ENCODE measurements around the gene GOLGA8S. TPM values are rescaled to one million over a fixed set of nuclear protein-coding genes. Genes with fewer than 3 reads are reported as not detected.
A peak's percentile ranks its signal among the peaks of the same experiment; 100 is the strongest.
"Not testable (repeated sequence)": the region's sequence is repeated elsewhere in the genome, so short reads cannot be mapped to it uniquely, and the experiment has no call there.

The GOLGA8S gene
- total RNA-seq, 1 donor from 2014 or later: 0.26 TPM

- no peak for DNase-seq (ENCODE audit: low spot score)
These were observed 43.2 kb downstream of the GOLGA8S start for GRCh38 chr15:23397779-23398178.

GRCh38 chr15:23398357-23398756 is 43.8 kb downstream of the GOLGA8S start:
- not testable (repeated sequence) for DNase-seq (ENCODE audit: low spot score)

GRCh38 chr15:23399207-23399606 is 44.7 kb downstream of the GOLGA8S start:
- DNase-seq (ENCODE audit: low spot score): not testable (repeated sequence)

- no peak for DNase-seq (ENCODE audit: low spot score)
These were observed 47.1 kb downstream of the GOLGA8S start for GRCh38 chr15:23401627-23402026.

GRCh38 chr15:23402140-23402539 is 47.6 kb downstream of the GOLGA8S start:
- DNase-seq (ENCODE audit: low spot score): no peak

GRCh38 chr15:23402544-23402943 is 48.0 kb downstream of the GOLGA8S start:
- DNase-seq (ENCODE audit: low spot score): no peak

- DNase-seq (ENCODE audit: low spot score): no peak
These were observed 49.0 kb downstream of the GOLGA8S start for GRCh38 chr15:23403550-23403949.

- DNase-seq (ENCODE audit: low spot score): peak; percentile 60
These were observed 57.3 kb downstream of the GOLGA8S start for GRCh38 chr15:23411841-23412240.

- peak; percentile 9 for DNase-seq (ENCODE audit: low spot score)
These were observed 58.5 kb downstream of the GOLGA8S start for GRCh38 chr15:23412881-23413600.

Other genes starting within 250 kb of the GOLGA8S start
- gene GOLGA6L1, start 217.9 kb upstream of the GOLGA8S start, total RNA-seq: not detected
- not detected for gene GOLGA6L26, start 20.6 kb upstream of the GOLGA8S start, total RNA-seq
- gene GOLGA6L2, start 92.5 kb downstream of the GOLGA8S start, total RNA-seq: not detected
- gene MKRN3, start 210.9 kb downstream of the GOLGA8S start, total RNA-seq: not detected